ENCODE measurements around the gene RPRD1B. TPM values are rescaled to one million over a fixed set of nuclear protein-coding genes. Genes with fewer than 3 reads are reported as not detected.

RPRD1B gene
- total and polyA plus RNA-seq, 2 experiments from 2014 or later = 31.0 to 43.5 TPM

DNA sequence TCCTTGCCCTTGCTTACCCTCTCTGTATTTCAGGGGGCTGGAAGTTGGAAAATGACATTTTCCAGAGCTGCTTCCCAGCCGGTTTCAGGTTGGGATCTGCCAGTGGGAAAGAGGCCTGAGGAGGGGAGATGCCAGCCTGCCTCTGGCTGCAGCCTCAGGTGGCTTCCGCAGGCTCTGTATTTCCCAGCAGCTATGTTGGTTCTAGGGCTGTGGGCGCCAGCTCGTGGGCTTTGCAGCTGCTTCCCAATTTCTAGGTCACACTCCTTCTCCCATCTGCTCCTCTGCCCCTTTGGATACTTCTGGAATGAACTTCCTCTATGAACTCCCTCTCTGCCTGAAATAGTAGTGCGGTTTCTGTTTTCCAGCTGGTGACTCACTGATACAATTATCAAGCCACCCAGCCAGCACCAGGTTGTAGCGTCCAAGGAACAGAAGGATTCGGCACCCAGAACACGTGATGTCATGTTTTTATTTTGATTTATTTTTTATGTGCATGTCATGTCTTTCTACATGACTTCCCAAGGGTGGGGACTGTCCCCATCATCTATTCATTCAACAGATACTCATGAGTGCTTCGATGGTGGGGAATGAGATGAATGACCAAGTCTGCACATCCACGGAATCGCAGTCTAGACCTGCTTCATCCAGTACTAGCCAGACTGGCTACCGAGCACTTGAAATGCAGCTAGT, 93.5 kb downstream of the RPRD1B start:
- H3K27me3 ChIP-seq = no peaks in the 10 kb centered on the region
- H3K4me1 ChIP-seq (ENCODE audit: low read depth) = peaks cover 20% of the 10 kb centered on the region
- no peak for TF ChIP-seq CTCF (IDR thresholded peaks at IDR 0.05; ENCODE audit: low read depth, low read length)
- peaks cover 9% of the 10 kb centered on the region for H3K36me3 ChIP-seq
- H3K9me3 ChIP-seq (ENCODE audit: low read depth) = no peaks in the 10 kb centered on the region
- peak in 1 of 2 donors; percentile 86 for DNase-seq (ENCODE audit: low read depth in 1 of 2, low spot score in 1 of 2)
- H3K4me3 ChIP-seq = no peak overlapping the region
- H3K27ac ChIP-seq = peak overlapping the region; percentile 56

GRCh38 chr20:38127920-38128528, 94.5 kb downstream of the RPRD1B start:
- no peak for DNase-seq (ENCODE audit: low read depth in 1 of 2, low spot score in 1 of 2)
- no peaks in the 10 kb centered on the region for H3K27me3 ChIP-seq
- peaks cover 9% of the 10 kb centered on the region for H3K36me3 ChIP-seq
- H3K4me3 ChIP-seq = no peak overlapping the region
- TF ChIP-seq CTCF (IDR thresholded peaks at IDR 0.05; ENCODE audit: low read depth, low read length) = no peak
- peaks cover 16% of the 10 kb centered on the region for H3K4me1 ChIP-seq (ENCODE audit: low read depth)
- H3K9me3 ChIP-seq (ENCODE audit: low read depth) = no peaks in the 10 kb centered on the region
- H3K27ac ChIP-seq = peak overlapping the region; percentile 69

DNA sequence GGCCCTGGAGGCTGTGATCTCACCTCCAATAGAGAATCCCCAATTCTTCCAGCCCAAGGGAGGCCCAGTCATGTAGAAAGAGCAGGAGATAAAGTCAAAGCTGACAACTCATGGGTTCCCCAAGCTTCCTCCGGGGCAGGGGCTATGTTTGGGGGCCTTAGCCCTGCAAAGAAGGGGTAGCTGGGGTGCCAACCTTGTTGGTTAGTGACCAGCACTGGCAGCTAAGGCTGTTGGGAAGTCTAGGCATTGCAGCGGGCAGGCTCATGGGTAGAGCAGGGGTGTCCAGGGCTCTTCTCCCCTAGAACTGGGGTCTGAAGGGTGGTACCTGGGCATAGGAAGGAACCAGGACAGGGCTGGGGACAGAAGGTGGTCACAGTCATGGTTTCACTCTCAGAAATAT, 95.1 kb downstream of the RPRD1B start:
- peaks cover 12% of the 10 kb centered on the region for H3K4me1 ChIP-seq (ENCODE audit: low read depth)
- peaks cover 9% of the 10 kb centered on the region for H3K36me3 ChIP-seq
- H3K27ac ChIP-seq = peak overlapping the region; percentile 69
- H3K9me3 ChIP-seq (ENCODE audit: low read depth) = no peaks in the 10 kb centered on the region
- no peak overlapping the region for H3K4me3 ChIP-seq
- no peak for TF ChIP-seq CTCF (IDR thresholded peaks at IDR 0.05; ENCODE audit: low read depth, low read length)
- no peaks in the 10 kb centered on the region for H3K27me3 ChIP-seq
- DNase-seq (ENCODE audit: low read depth in 1 of 2, low spot score in 1 of 2) = no peak

DNA sequence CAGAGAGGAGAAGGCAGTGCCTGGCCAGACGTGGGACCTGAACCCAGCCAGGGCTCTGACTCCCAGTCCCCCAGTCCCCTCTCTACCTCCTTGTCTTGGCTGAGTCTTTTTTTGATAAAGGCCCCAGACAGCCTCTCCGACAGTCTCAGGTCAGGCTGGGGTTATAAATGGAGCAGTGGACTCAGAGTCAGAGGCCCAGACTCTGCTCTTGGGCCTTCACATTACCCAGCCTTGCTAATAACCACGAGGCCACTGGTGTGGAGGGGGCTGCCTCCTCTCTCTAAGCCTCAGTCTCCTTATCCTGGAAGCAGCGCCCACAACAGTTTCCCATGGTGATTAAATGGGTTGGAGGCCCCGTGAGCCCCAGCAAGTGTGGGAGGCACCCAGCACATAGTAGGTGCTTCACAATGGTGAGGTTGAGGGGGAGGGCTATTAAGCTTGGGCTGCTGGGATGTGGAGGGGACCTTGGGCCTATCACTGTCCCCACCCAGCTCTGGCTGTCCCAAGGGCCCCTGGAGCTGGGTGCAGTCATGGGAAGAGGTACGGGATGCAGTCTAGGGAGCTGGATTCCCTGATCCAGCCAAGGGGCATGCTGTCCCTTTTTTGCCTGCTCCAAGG, 95.8 kb downstream of the RPRD1B start:
- no peaks in the 10 kb centered on the region for H3K27me3 ChIP-seq
- TF ChIP-seq CTCF (IDR thresholded peaks at IDR 0.05; ENCODE audit: low read depth, low read length) = no peak
- DNase-seq (ENCODE audit: low read depth in 1 of 2, low spot score in 1 of 2) = no peak
- H3K36me3 ChIP-seq = peaks cover 9% of the 10 kb centered on the region
- no peaks in the 10 kb centered on the region for H3K9me3 ChIP-seq (ENCODE audit: low read depth)
- peaks cover 12% of the 10 kb centered on the region for H3K4me1 ChIP-seq (ENCODE audit: low read depth)
- H3K27ac ChIP-seq = peak overlapping the region; percentile 69
- no peak overlapping the region for H3K4me3 ChIP-seq

- peaks cover 9% of the 10 kb centered on the region for H3K36me3 ChIP-seq
- H3K27ac ChIP-seq = no peak overlapping the region
- H3K27me3 ChIP-seq = no peaks in the 10 kb centered on the region
- no peaks in the 10 kb centered on the region for H3K9me3 ChIP-seq (ENCODE audit: low read depth)
- no peak overlapping the region for H3K4me3 ChIP-seq
- DNase-seq (ENCODE audit: low read depth in 1 of 2, low spot score in 1 of 2) = no peak
- no peak for TF ChIP-seq CTCF (IDR thresholded peaks at IDR 0.05; ENCODE audit: low read depth, low read length)
- H3K4me1 ChIP-seq (ENCODE audit: low read depth) = peaks cover 18% of the 10 kb centered on the region
These were observed 96.5 kb downstream of the RPRD1B start for GRCh38 chr20:38129893-38130609.
